Hepatocyte (in vitro differentiated cells): ENCODE measurements around the gene KDM4B. TPM values are rescaled to one million over a fixed set of nuclear protein-coding genes. Genes with fewer than 3 reads are reported as not detected.

Source experiments
- DNase-seq: peaks from one replicate; pipeline ENCODE4 v3.0.0-alpha.2; 2016; ENCODE audit warnings: low spot score
- H2AFZ ChIP-seq: fragments of 200-600 bp; sonication (generic); 2 replicates; pipeline ENCODE4 v1.6.0; 2016; ENCODE audit warnings: antibody characterized with exemption, mild to moderate bottlenecking
- H3K27ac ChIP-seq: fragments of 200-600 bp; sonication (generic); 2 replicates; pipeline ENCODE4 v1.5.1; 2016; ENCODE audit warnings: mild to moderate bottlenecking
- H3K27me3 ChIP-seq: fragments of 200-600 bp; sonication (generic); 2 replicates; pipeline ENCODE4 v1.6.1; 2016
- H3K36me3 ChIP-seq: fragments of 200-600 bp; sonication (generic); replicated peaks from 2 replicates; pipeline ENCODE4 v1.5.1; 2016; ENCODE audit warnings: low read depth; ENCODE audit not compliant: insufficient read depth
- H3K4me1 ChIP-seq: fragments of 200-600 bp; sonication (generic); 2 replicates; pipeline ENCODE4 v1.5.1; 2016; ENCODE audit warnings: mild to moderate bottlenecking, moderate library complexity; ENCODE audit not compliant: insufficient read depth
- H3K4me2 ChIP-seq: fragments of 200-600 bp; sonication (generic); 2 replicates; pipeline ENCODE4 v1.6.0; 2016
- H3K4me3 ChIP-seq: fragments of 200-600 bp; sonication (generic); 2 replicates; pipeline ENCODE4 v1.5.1; 2016; ENCODE audit warnings: mild to moderate bottlenecking
- H3K79me2 ChIP-seq: fragments of 200-600 bp; sonication (generic); 2 replicates; pipeline ENCODE4 v1.6.0; 2017; ENCODE audit warnings: mild to moderate bottlenecking
- H3K9me2 ChIP-seq: fragments of 200-600 bp; sonication (generic); replicated peaks from 2 replicates; pipeline ENCODE4 v1.6.0; 2017; ENCODE audit warnings: mild to moderate bottlenecking; ENCODE audit not compliant: insufficient read depth
- H3K9me3 ChIP-seq: fragments of 200-600 bp; sonication (generic); 2 replicates; pipeline ENCODE4 v1.5.1; 2016; ENCODE audit warnings: low read depth, mild to moderate bottlenecking
- H4K20me1 ChIP-seq: fragments of 200-600 bp; sonication (generic); 2 replicates; pipeline ENCODE4 v1.6.0; 2016; ENCODE audit warnings: mild to moderate bottlenecking; ENCODE audit not compliant: insufficient read depth, poor library complexity, severe bottlenecking
- CTCF ChIP-seq: fragments of 200-600 bp; sonication (generic); IDR thresholded peaks from 2 replicates; pipeline ENCODE4 v1.5.1; 2016; ENCODE audit warnings: antibody characterized with exemption, mild to moderate bottlenecking; ENCODE audit not compliant: poor library complexity
- EZH2 ChIP-seq: fragments of 200-600 bp; sonication (generic); IDR thresholded peaks from 2 replicates; pipeline ENCODE4 v1.6.1; 2016; ENCODE audit warnings: antibody characterized with exemption, mild to moderate bottlenecking, borderline replicate concordance
- EZH2phosphoT487 ChIP-seq: fragments of 200-600 bp; sonication (generic); IDR thresholded peaks from one replicate; pipeline ENCODE4 v1.6.1; 2018; ENCODE audit warnings: antibody characterized with exemption, mild to moderate bottlenecking, low read depth, moderate library complexity; ENCODE audit not compliant: unreplicated experiment, severe bottlenecking
- WGBS: methylation state at CpG from one replicate; pipeline ENCODE4 v1.1.6; 2016; ENCODE audit warnings: low lambda C conversion rate; ENCODE audit errors: missing lambda C conversion rate; 5-methylcytosine and 5-hydroxymethylcytosine counted together
- polyA plus RNA-seq: library from polyadenylated mRNA; unstranded; fragments of >200 nt; fragmentation: Nextera tagmentation; extraction: Ambion mirVana; gene quantifications from 2 replicates; pipeline ENCODE4 v1.2.1, GENCODE V29; 2016
- total RNA-seq: library from RNA; depleted of rRNA; stranded (reverse); fragments of >200 nt; gene quantifications from 2 replicates; pipeline ENCODE4 v1.2.3, GENCODE V29; 2014

Gene KDM4B
- total and polyA plus RNA-seq, 2 experiments from 2014 or later: 22.2 to 29.6 TPM

GRCh38 chr19:5012688-5013457 lies 44.0 kb downstream of the KDM4B start:
- no peaks in the 10 kb centered on the region for H3K27me3 ChIP-seq
- no peaks in the 10 kb centered on the region for H3K9me3 ChIP-seq
- H4K20me1 ChIP-seq: peaks cover 45% of the 10 kb centered on the region
- H3K4me2 ChIP-seq: no peak overlapping the region
- H3K9me2 ChIP-seq: no peaks in the 10 kb centered on the region
- TF ChIP-seq EZH2phosphoT487 (no peak), CTCF (no peak), EZH2 (no peak)
- H3K79me2 ChIP-seq: peaks cover 86% of the 10 kb centered on the region
- no peak for DNase-seq
- 94% methylated on average over 25 of the region's 25 CpGs for WGBS
- no peak overlapping the region for H2AFZ ChIP-seq
- H3K36me3 ChIP-seq: no peaks in the 10 kb centered on the region
- H3K4me1 ChIP-seq: no peaks in the 10 kb centered on the region
- no peak overlapping the region for H3K27ac ChIP-seq
- H3K4me3 ChIP-seq: no peak overlapping the region

GRCh38 chr19:5013761-5014160 lies 44.8 kb downstream of the KDM4B start:
- H3K4me2 ChIP-seq: no peak overlapping the region
- peaks cover 51% of the 10 kb centered on the region for H4K20me1 ChIP-seq
- no peaks in the 10 kb centered on the region for H3K9me3 ChIP-seq
- TF ChIP-seq EZH2phosphoT487 (no peak), EZH2 (no peak), CTCF (no peak)
- no peak overlapping the region for H2AFZ ChIP-seq
- H3K79me2 ChIP-seq: peaks cover 85% of the 10 kb centered on the region
- no peaks in the 10 kb centered on the region for H3K9me2 ChIP-seq
- no peak overlapping the region for H3K4me3 ChIP-seq
- no peaks in the 10 kb centered on the region for H3K27me3 ChIP-seq
- 96% methylated on average over 14 of the region's 14 CpGs for WGBS
- H3K27ac ChIP-seq: no peak overlapping the region
- H3K36me3 ChIP-seq: no peaks in the 10 kb centered on the region
- H3K4me1 ChIP-seq: no peaks in the 10 kb centered on the region
- no peak for DNase-seq

GRCh38 chr19:5014941-5015340 lies 46.0 kb downstream of the KDM4B start:
- H3K27ac ChIP-seq: no peak overlapping the region
- no peaks in the 10 kb centered on the region for H3K9me3 ChIP-seq
- H3K4me1 ChIP-seq: no peaks in the 10 kb centered on the region
- H3K36me3 ChIP-seq: no peaks in the 10 kb centered on the region
- H3K79me2 ChIP-seq: peaks cover 79% of the 10 kb centered on the region
- WGBS: 98% methylated on average over 13 of the region's 13 CpGs
- no peak overlapping the region for H3K4me3 ChIP-seq
- H3K4me2 ChIP-seq: no peak overlapping the region
- no peaks in the 10 kb centered on the region for H3K27me3 ChIP-seq
- no peak for DNase-seq
- H4K20me1 ChIP-seq: peaks cover 46% of the 10 kb centered on the region
- no peak for TF ChIP-seq EZH2
- TF ChIP-seq EZH2phosphoT487: no peak
- no peak for TF ChIP-seq CTCF
- no peaks in the 10 kb centered on the region for H3K9me2 ChIP-seq
- H2AFZ ChIP-seq: no peak overlapping the region
